Measurements from ENCODE around the gene SLC44A1. TPM values are rescaled to one million over a fixed set of nuclear protein-coding genes. Genes with fewer than 3 reads are reported as not detected.

The SLC44A1 gene
- 26.0 and 26.8 TPM in 2 replicates for polyA plus RNA-seq (2013)

GRCh38 chr9:105244003-105244733 lies at the start of gene SLC44A1:
Gene SLC44A1, plus strand, starts transcription at chr9:105244651. Its CDS starts 218 bp downstream, at chr9:105244869.
- Histone ChIP-seq H2BK120ac (ENCODE audit: insufficient read depth, low read length, poor library complexity) (peak within 1 kb of the TSS; percentile 97), H4K91ac (ENCODE audit: low read depth, low read length) (peak within 1 kb of the TSS; percentile 98), H3K4me2 (ENCODE audit: low read length) (peak within 1 kb of the TSS; percentile 86), H3K27me3 (ENCODE audit: insufficient read depth, low read length) (no peaks in the 10 kb centered on the region), H2AFZ (ENCODE audit: insufficient read depth, low read length, poor library complexity) (peak within 1 kb of the TSS; percentile 88), H3K23ac (ENCODE audit: low read length) (no peak within 1 kb of the TSS), H3K79me2 (ENCODE audit: control insufficient read depth, insufficient read depth, low read length, poor library complexity) (peaks cover 5% of the 10 kb centered on the region), H3K4ac (ENCODE audit: low read depth, low read length) (peak within 1 kb of the TSS; percentile 88), H3K4me3 (ENCODE audit: low read depth, low read length) (peak within 1 kb of the TSS; percentile 92), H3K9me3 (ENCODE audit: insufficient read depth, low read depth, low read length) (no peaks in the 10 kb centered on the region), H4K8ac (ENCODE audit: low read depth, low read length) (peak within 1 kb of the TSS; percentile 86), H3K27ac (ENCODE audit: low read depth, low read length) (peak within 1 kb of the TSS; percentile 92), H3K18ac (ENCODE audit: low read length) (peak within 1 kb of the TSS; percentile 88), H3K14ac (ENCODE audit: low read length) (peak within 1 kb of the TSS; percentile 90), H3K79me1 (ENCODE audit: low read length) (peaks cover 18% of the 10 kb centered on the region), H3K36me3 (ENCODE audit: control insufficient read depth in 1 of 2, insufficient read depth in 2 of 2, low read length in 2 of 2) (no peaks in the 10 kb centered on the region), H3K9ac (ENCODE audit: low read length) (peak within 1 kb of the TSS; percentile 75), H2AK5ac (ENCODE audit: low read length) (peak within 1 kb of the TSS; percentile 71), H2BK5ac (ENCODE audit: low read depth, low read length, poor library complexity) (peak within 1 kb of the TSS; percentile 94), H3K4me1 (ENCODE audit: control insufficient read depth in 1 of 2, insufficient read depth in 2 of 2, low read length in 2 of 2) (peaks cover 3 to 5% of the 10 kb centered on the region in 2 experiments), H4K12ac (ENCODE audit: low read depth, low read length) (peak within 1 kb of the TSS; percentile 10), H2BK12ac (ENCODE audit: low read length) (peak within 1 kb of the TSS; percentile 46)
- DNase-seq, result peak; percentile 91 to 94
- no CpG with 5 or more reads among the region's 63 CpGs for WGBS (ENCODE audit: extremely low coverage, insufficient coverage, insufficient read length)

DNA sequence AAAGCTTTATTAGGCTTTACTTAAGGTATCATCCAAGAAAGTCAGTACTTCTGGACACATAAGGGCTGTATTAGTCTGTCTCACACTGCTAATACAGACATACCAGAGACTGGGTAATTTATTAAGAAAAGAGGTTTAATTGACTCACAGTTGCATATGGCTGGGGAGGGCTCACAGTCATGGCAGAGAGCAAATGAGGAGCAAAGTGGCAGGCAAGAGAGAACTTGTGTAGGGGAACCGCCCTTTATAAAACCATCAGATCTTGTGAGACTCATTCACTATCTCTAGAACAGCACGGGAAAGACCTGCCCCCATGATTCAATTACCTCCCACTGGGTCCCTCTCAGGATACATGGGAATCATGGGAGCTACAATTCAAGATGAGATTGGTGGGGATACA lies 49.2 kb upstream of the SLC44A1 start:
- no peak overlapping the region for H3K4ac ChIP-seq (ENCODE audit: low read depth, low read length)
- H2AK5ac ChIP-seq (ENCODE audit: low read length), result no peak overlapping the region
- no peak overlapping the region for H4K12ac ChIP-seq (ENCODE audit: low read depth, low read length)
- H2BK5ac ChIP-seq (ENCODE audit: low read depth, low read length, poor library complexity), result no peak overlapping the region
- H3K27me3 ChIP-seq (ENCODE audit: insufficient read depth, low read length), result no peaks in the 10 kb centered on the region
- H3K9ac ChIP-seq (ENCODE audit: low read length), result no peak overlapping the region
- no peaks in the 10 kb centered on the region for H3K9me3 ChIP-seq (ENCODE audit: insufficient read depth, low read depth, low read length)
- H3K36me3 ChIP-seq (ENCODE audit: control insufficient read depth in 1 of 2, insufficient read depth in 2 of 2, low read length in 2 of 2), result no peaks in the 10 kb centered on the region
- no peak overlapping the region for H2BK12ac ChIP-seq (ENCODE audit: low read length)
- no CpG with 5 or more reads among the region's 2 CpGs for WGBS (ENCODE audit: extremely low coverage, insufficient coverage, insufficient read length)
- H3K4me3 ChIP-seq (ENCODE audit: low read depth, low read length), result no peak overlapping the region
- H3K4me2 ChIP-seq (ENCODE audit: low read length), result no peak overlapping the region
- H4K91ac ChIP-seq (ENCODE audit: low read depth, low read length), result no peak overlapping the region
- no peaks in the 10 kb centered on the region for H3K79me1 ChIP-seq (ENCODE audit: low read length)
- no peak overlapping the region for H3K27ac ChIP-seq (ENCODE audit: low read depth, low read length)
- no peaks in the 10 kb centered on the region for H3K79me2 ChIP-seq (ENCODE audit: control insufficient read depth, insufficient read depth, low read length, poor library complexity)
- no peak overlapping the region for H2AFZ ChIP-seq (ENCODE audit: insufficient read depth, low read length, poor library complexity)
- H2BK120ac ChIP-seq (ENCODE audit: insufficient read depth, low read length, poor library complexity), result no peak overlapping the region
- H3K4me1 ChIP-seq (ENCODE audit: control insufficient read depth in 1 of 2, insufficient read depth in 2 of 2, low read length in 2 of 2), result no peaks in the 10 kb centered on the region
- H3K14ac ChIP-seq (ENCODE audit: low read length), result no peak overlapping the region
- no peak overlapping the region for H3K23ac ChIP-seq (ENCODE audit: low read length)
- no peak overlapping the region for H3K18ac ChIP-seq (ENCODE audit: low read length)
- no peak for DNase-seq
- H4K8ac ChIP-seq (ENCODE audit: low read depth, low read length), result no peak overlapping the region

DNA sequence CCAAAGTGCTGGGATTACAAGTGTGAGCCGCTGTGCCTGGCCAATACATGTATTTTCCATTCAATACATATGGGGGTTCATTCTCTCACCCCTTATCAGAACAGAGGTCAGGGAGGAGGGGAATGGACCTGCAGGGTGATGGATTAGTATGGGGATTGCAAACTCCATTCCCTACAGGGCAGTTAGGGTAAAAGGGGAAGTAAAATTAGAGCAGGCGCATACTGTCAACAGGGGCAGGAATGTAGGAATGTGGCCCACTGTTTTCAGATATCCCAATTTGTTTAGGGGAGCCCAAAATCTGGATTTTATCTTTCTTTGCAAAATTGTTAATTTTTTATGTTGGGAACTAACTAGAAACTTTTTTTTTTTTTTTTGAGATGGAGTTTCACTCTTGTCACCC lies 46.4 kb upstream of the SLC44A1 start:
- H2BK12ac ChIP-seq (ENCODE audit: low read length), result no peak overlapping the region
- no peak overlapping the region for H3K4me3 ChIP-seq (ENCODE audit: low read depth, low read length)
- H4K12ac ChIP-seq (ENCODE audit: low read depth, low read length), result no peak overlapping the region
- no peak overlapping the region for H3K4ac ChIP-seq (ENCODE audit: low read depth, low read length)
- no peaks in the 10 kb centered on the region for H3K9me3 ChIP-seq (ENCODE audit: insufficient read depth, low read depth, low read length)
- no peak overlapping the region for H2BK5ac ChIP-seq (ENCODE audit: low read depth, low read length, poor library complexity)
- no peak overlapping the region for H3K27ac ChIP-seq (ENCODE audit: low read depth, low read length)
- no peak overlapping the region for H4K8ac ChIP-seq (ENCODE audit: low read depth, low read length)
- no peak overlapping the region for H3K4me2 ChIP-seq (ENCODE audit: low read length)
- no peaks in the 10 kb centered on the region for H3K36me3 ChIP-seq (ENCODE audit: control insufficient read depth in 1 of 2, insufficient read depth in 2 of 2, low read length in 2 of 2)
- no CpG with 5 or more reads among the region's 2 CpGs for WGBS (ENCODE audit: extremely low coverage, insufficient coverage, insufficient read length)
- no peaks in the 10 kb centered on the region for H3K79me1 ChIP-seq (ENCODE audit: low read length)
- no peak overlapping the region for H2AK5ac ChIP-seq (ENCODE audit: low read length)
- no peak overlapping the region for H2BK120ac ChIP-seq (ENCODE audit: insufficient read depth, low read length, poor library complexity)
- H3K79me2 ChIP-seq (ENCODE audit: control insufficient read depth, insufficient read depth, low read length, poor library complexity), result no peaks in the 10 kb centered on the region
- DNase-seq, result no peak
- H3K23ac ChIP-seq (ENCODE audit: low read length), result peak overlapping the region; percentile 89
- no peak overlapping the region for H3K9ac ChIP-seq (ENCODE audit: low read length)
- no peak overlapping the region for H2AFZ ChIP-seq (ENCODE audit: insufficient read depth, low read length, poor library complexity)
- no peak overlapping the region for H4K91ac ChIP-seq (ENCODE audit: low read depth, low read length)
- H3K4me1 ChIP-seq (ENCODE audit: control insufficient read depth in 1 of 2, insufficient read depth in 2 of 2, low read length in 2 of 2), result no peaks in the 10 kb centered on the region
- no peak overlapping the region for H3K14ac ChIP-seq (ENCODE audit: low read length)
- H3K18ac ChIP-seq (ENCODE audit: low read length), result no peak overlapping the region
- H3K27me3 ChIP-seq (ENCODE audit: insufficient read depth, low read length), result no peaks in the 10 kb centered on the region

DNA sequence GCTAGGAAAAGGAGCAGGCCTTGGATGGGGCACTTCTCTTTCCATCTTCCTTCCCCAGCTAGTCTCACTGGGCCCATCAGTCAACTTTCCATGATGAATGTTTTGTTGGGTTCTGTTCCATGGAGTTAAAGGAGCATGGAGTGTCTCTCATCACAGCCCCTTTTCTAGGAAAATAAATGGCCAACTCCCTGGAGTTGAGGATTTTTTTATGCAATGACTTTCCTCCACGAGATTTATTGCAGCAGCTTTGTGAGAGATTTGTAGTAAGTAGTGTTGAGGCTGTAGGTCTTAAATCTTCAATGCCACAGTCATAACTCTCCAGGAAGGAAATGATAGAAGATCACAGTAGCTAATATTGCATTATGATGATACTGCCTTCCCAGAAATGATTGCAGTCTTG lies 45.6 kb upstream of the SLC44A1 start:
- H3K79me2 ChIP-seq (ENCODE audit: control insufficient read depth, insufficient read depth, low read length, poor library complexity), result no peaks in the 10 kb centered on the region
- H3K27ac ChIP-seq (ENCODE audit: low read depth, low read length), result no peak overlapping the region
- no peak overlapping the region for H3K14ac ChIP-seq (ENCODE audit: low read length)
- H3K4ac ChIP-seq (ENCODE audit: low read depth, low read length), result no peak overlapping the region
- H4K8ac ChIP-seq (ENCODE audit: low read depth, low read length), result no peak overlapping the region
- H2BK120ac ChIP-seq (ENCODE audit: insufficient read depth, low read length, poor library complexity), result no peak overlapping the region
- H3K9ac ChIP-seq (ENCODE audit: low read length), result no peak overlapping the region
- H3K36me3 ChIP-seq (ENCODE audit: control insufficient read depth in 1 of 2, insufficient read depth in 2 of 2, low read length in 2 of 2), result no peaks in the 10 kb centered on the region
- no peak overlapping the region for H2BK12ac ChIP-seq (ENCODE audit: low read length)
- H3K18ac ChIP-seq (ENCODE audit: low read length), result no peak overlapping the region
- no peak overlapping the region for H4K12ac ChIP-seq (ENCODE audit: low read depth, low read length)
- WGBS (ENCODE audit: extremely low coverage, insufficient coverage, insufficient read length), result no CpG with 5 or more reads among the region's 1 CpG
- H3K27me3 ChIP-seq (ENCODE audit: insufficient read depth, low read length), result no peaks in the 10 kb centered on the region
- H3K9me3 ChIP-seq (ENCODE audit: insufficient read depth, low read depth, low read length), result no peaks in the 10 kb centered on the region
- no peak for DNase-seq
- H3K79me1 ChIP-seq (ENCODE audit: low read length), result no peaks in the 10 kb centered on the region
- H2AFZ ChIP-seq (ENCODE audit: insufficient read depth, low read length, poor library complexity), result no peak overlapping the region
- H2AK5ac ChIP-seq (ENCODE audit: low read length), result no peak overlapping the region
- H2BK5ac ChIP-seq (ENCODE audit: low read depth, low read length, poor library complexity), result no peak overlapping the region
- H3K4me3 ChIP-seq (ENCODE audit: low read depth, low read length), result no peak overlapping the region
- H3K23ac ChIP-seq (ENCODE audit: low read length), result no peak overlapping the region
- H3K4me2 ChIP-seq (ENCODE audit: low read length), result no peak overlapping the region
- H4K91ac ChIP-seq (ENCODE audit: low read depth, low read length), result no peak overlapping the region
- H3K4me1 ChIP-seq (ENCODE audit: control insufficient read depth in 1 of 2, insufficient read depth in 2 of 2, low read length in 2 of 2), result no peaks in the 10 kb centered on the region
